GM23338 (cell line): ENCODE results near the gene LCNL1. TPM values are rescaled to one million over a fixed set of nuclear protein-coding genes. Genes with fewer than 3 reads are reported as not detected.

Experiments used
- ATAC-seq: fragments of 200-7000 bp; cut with Tn5 transposase; 3 replicates; pipeline ENCODE4 v1.9.1; 2020
- DNase-seq: peaks from one replicate; pipeline ENCODE4 v3.0.0-alpha.2; 2015; ENCODE audit warnings: low spot score
- H2AFZ ChIP-seq: fragments of 200-600 bp; sonication (generic); 2 replicates; pipeline ENCODE4 v1.8.0; 2016; ENCODE audit warnings: antibody characterized with exemption, mild to moderate bottlenecking, moderate library complexity
- H3F3A ChIP-seq: fragments of 200-600 bp; sonication (generic); replicated peaks from 2 replicates; pipeline ENCODE4 v1.8.0; 2017; ENCODE audit warnings: antibody characterized with exemption, mixed run types, low read depth
- H3K27ac ChIP-seq: fragments of 200-600 bp; sonication (generic); 2 replicates; pipeline ENCODE4 v1.6.1; 2016; ENCODE audit warnings: low read depth
- H3K27me3 ChIP-seq: fragments of 200-600 bp; sonication (generic); 2 replicates; pipeline ENCODE4 v1.8.0; 2016; ENCODE audit warnings: mild to moderate bottlenecking, mixed run types, moderate library complexity; ENCODE audit not compliant: insufficient read depth
- H3K36me3 ChIP-seq: fragments of 200-600 bp; sonication (generic); 2 replicates; pipeline ENCODE4 v1.8.0; 2016; ENCODE audit warnings: mild to moderate bottlenecking; ENCODE audit not compliant: insufficient read depth
- H3K4me1 ChIP-seq: fragments of 200-600 bp; sonication (generic); 2 replicates; pipeline ENCODE4 v1.8.0; 2016; ENCODE audit warnings: mild to moderate bottlenecking, moderate library complexity; ENCODE audit not compliant: insufficient read depth
- H3K4me2 ChIP-seq: fragments of 200-600 bp; sonication (generic); 2 replicates; pipeline ENCODE4 v1.7.1; 2017; ENCODE audit warnings: mixed run types
- H3K4me3 ChIP-seq: fragments of 200-600 bp; sonication (generic); 2 replicates; pipeline ENCODE4 v1.6.1; 2016; ENCODE audit warnings: mixed run types
- H3K79me2 ChIP-seq: fragments of 200-600 bp; sonication (generic); replicated peaks from 2 replicates; pipeline ENCODE4 v1.8.0; 2017; ENCODE audit warnings: mild to moderate bottlenecking; ENCODE audit not compliant: insufficient read depth
- H3K9me2 ChIP-seq: fragments of 200-600 bp; sonication (generic); 2 replicates; pipeline ENCODE4 v1.8.0; 2017; ENCODE audit not compliant: insufficient read depth
- H4K20me1 ChIP-seq: fragments of 200-600 bp; sonication (generic); replicated peaks from 2 replicates; pipeline ENCODE4 v1.8.0; 2017; ENCODE audit warnings: mild to moderate bottlenecking; ENCODE audit not compliant: insufficient read depth
- H3K27ac Mint-ChIP-seq: 2 replicates; pipeline ENCODE4 v1.8.0; 2020; ENCODE audit warnings: inconsistent platforms, mild to moderate bottlenecking, moderate library complexity, mixed read lengths
- H3K27me3 Mint-ChIP-seq: 3 replicates; pipeline ENCODE4 v1.8.0; 2022; ENCODE audit warnings: low read depth, mild to moderate bottlenecking, moderate library complexity, mixed read lengths, inconsistent platforms; ENCODE audit not compliant: insufficient read depth, poor library complexity
- H3K36me3 Mint-ChIP-seq: 3 replicates; pipeline ENCODE4 v1.8.0; 2021; ENCODE audit warnings: low read depth, mild to moderate bottlenecking, inconsistent platforms, moderate library complexity, mixed read lengths
- H3K4me1 Mint-ChIP-seq: 3 replicates; pipeline ENCODE4 v1.8.0; 2020; ENCODE audit warnings: mild to moderate bottlenecking, inconsistent platforms, mixed read lengths
- H3K4me3 Mint-ChIP-seq: 3 replicates; pipeline ENCODE4 v1.8.0; 2021; ENCODE audit warnings: moderate library complexity, mild to moderate bottlenecking, inconsistent platforms, mixed read lengths
- H3K9me3 Mint-ChIP-seq: 3 replicates; pipeline ENCODE4 v1.8.0; 2020; ENCODE audit warnings: moderate library complexity, mild to moderate bottlenecking, inconsistent platforms, mixed read lengths
- CTCF ChIP-seq, 2 experiments: fragments of 200-600 bp in 1 of 2; sonication (generic) in 1 of 2; conservative IDR thresholded peaks; 2 replicates each; pipeline versions ENCODE4 v1.5.1 to v1.6.1; 2016 to 2017; ENCODE audit warnings: antibody characterized with exemption in 2 of 2, low read depth in 2 of 2, mild to moderate bottlenecking in 2 of 2, moderate library complexity in 1 of 2
- ETS1 ChIP-seq: IDR thresholded peaks from 2 replicates; pipeline ENCODE4 v1.6.1; 2016; ENCODE audit warnings: antibody characterized with exemption
- EZH2 ChIP-seq: fragments of 200-600 bp; sonication (generic); IDR thresholded peaks from one replicate; pipeline ENCODE4 v1.8.0; 2017; ENCODE audit warnings: antibody characterized with exemption, mild to moderate bottlenecking, low read depth; ENCODE audit not compliant: unreplicated experiment
- NANOG ChIP-seq: IDR thresholded peaks from 2 replicates; pipeline ENCODE4 v1.6.1; 2016; ENCODE audit warnings: antibody characterized with exemption, borderline replicate concordance
- POLR2AphosphoS5 ChIP-seq: IDR thresholded peaks from 2 replicates; pipeline ENCODE4 v1.6.1; 2016; ENCODE audit warnings: antibody characterized with exemption, low read depth
- REST ChIP-seq: IDR thresholded peaks from one replicate; pipeline ENCODE4 v1.6.1; 2018; ENCODE audit warnings: antibody characterized with exemption; ENCODE audit not compliant: unreplicated experiment
- STAT1 ChIP-seq: IDR thresholded peaks from one replicate; pipeline ENCODE4 v1.6.1; 2016; ENCODE audit warnings: antibody characterized with exemption; ENCODE audit not compliant: unreplicated experiment
- ZNF114 ChIP-seq: fragments of 250-450 bp; sonication (Bioruptor Pico); IDR thresholded peaks from 2 replicates; pipeline ENCODE4 v1.5.0; 2020; ENCODE audit warnings: mild to moderate bottlenecking, moderate library complexity
- ZNF331 ChIP-seq: fragments of 250-450 bp; sonication (Bioruptor Pico); IDR thresholded peaks from 2 replicates; pipeline ENCODE4 v1.5.0; 2020; ENCODE audit warnings: low read depth, mild to moderate bottlenecking, moderate library complexity
- polyA plus RNA-seq: library from polyadenylated mRNA; unstranded; fragments of >200 nt; fragmentation: Nextera tagmentation; extraction: Ambion mirVana; gene quantifications from 2 replicates; pipeline ENCODE4 v1.2.1, GENCODE V29; 2016
- total RNA-seq: library from RNA; depleted of rRNA; stranded (reverse); fragments of >200 nt; shearing (Covaris generic); gene quantifications from 2 replicates; pipeline ENCODE4 v1.2.3, GENCODE V29; 2014

The LCNL1 gene
- total and polyA plus RNA-seq, 2 experiments from 2014 or later = 0.11 TPM; not detected in 1

- TF ChIP-seq ETS1 = no peak
- TF ChIP-seq ZNF331 (CRISPR knock-in tag) = no peak
- no peak for TF ChIP-seq ZNF114
- TF ChIP-seq EZH2 = no peak
- TF ChIP-seq NANOG = no peak
- no peak for TF ChIP-seq CTCF (conservative IDR thresholded peaks at IDR 0.05; ENCODE audit: low read depth in 2 of 2)
- no peak for TF ChIP-seq REST
- TF ChIP-seq STAT1 = no peak
These were observed 7.8 kb upstream of the LCNL1 start (continued) for GRCh38 chr9:136974817-136975535.

GRCh38 chr9:136975644-136976043, 7.1 kb upstream of the LCNL1 start:
- H3K9me3 Mint-ChIP-seq = no peaks in the 10 kb centered on the region
- H3K27me3 ChIP-seq = no peaks in the 10 kb centered on the region
- H3K27me3 Mint-ChIP-seq = peaks cover 9% of the 10 kb centered on the region
- no peak overlapping the region for H2AFZ ChIP-seq
- no peak overlapping the region for H3K4me2 ChIP-seq
- H3K36me3 ChIP-seq = no peaks in the 10 kb centered on the region
- H3K27ac ChIP-seq = no peak overlapping the region
- peak; percentile 82 for DNase-seq
- no peak overlapping the region for H3K27ac Mint-ChIP-seq
- no peaks in the 10 kb centered on the region for H3K36me3 Mint-ChIP-seq
- no peaks in the 10 kb centered on the region for H3F3A ChIP-seq
- no peaks in the 10 kb centered on the region for H3K4me1 ChIP-seq
- ATAC-seq = peak; percentile 43
- no peak overlapping the region for H3K4me3 Mint-ChIP-seq
- no peak overlapping the region for H3K4me3 ChIP-seq
- H4K20me1 ChIP-seq = no peaks in the 10 kb centered on the region
- no peaks in the 10 kb centered on the region for H3K9me2 ChIP-seq
- H3K79me2 ChIP-seq = no peaks in the 10 kb centered on the region
- peaks cover 2% of the 10 kb centered on the region; the same call in 1 of the 3 replicates for H3K4me1 Mint-ChIP-seq
- TF ChIP-seq POLR2AphosphoS5 (no peak), CTCF (conservative IDR thresholded peaks at IDR 0.05; ENCODE audit: low read depth in 2 of 2) (peak; percentile 59 to 89), REST (no peak)
